Measurements from ENCODE around the gene KAZN. TPM values are rescaled to one million over a fixed set of nuclear protein-coding genes. Genes with fewer than 3 reads are reported as not detected.

KAZN gene
- total RNA-seq, 1 experiment from 2014 or later = 15.6 TPM

DNA sequence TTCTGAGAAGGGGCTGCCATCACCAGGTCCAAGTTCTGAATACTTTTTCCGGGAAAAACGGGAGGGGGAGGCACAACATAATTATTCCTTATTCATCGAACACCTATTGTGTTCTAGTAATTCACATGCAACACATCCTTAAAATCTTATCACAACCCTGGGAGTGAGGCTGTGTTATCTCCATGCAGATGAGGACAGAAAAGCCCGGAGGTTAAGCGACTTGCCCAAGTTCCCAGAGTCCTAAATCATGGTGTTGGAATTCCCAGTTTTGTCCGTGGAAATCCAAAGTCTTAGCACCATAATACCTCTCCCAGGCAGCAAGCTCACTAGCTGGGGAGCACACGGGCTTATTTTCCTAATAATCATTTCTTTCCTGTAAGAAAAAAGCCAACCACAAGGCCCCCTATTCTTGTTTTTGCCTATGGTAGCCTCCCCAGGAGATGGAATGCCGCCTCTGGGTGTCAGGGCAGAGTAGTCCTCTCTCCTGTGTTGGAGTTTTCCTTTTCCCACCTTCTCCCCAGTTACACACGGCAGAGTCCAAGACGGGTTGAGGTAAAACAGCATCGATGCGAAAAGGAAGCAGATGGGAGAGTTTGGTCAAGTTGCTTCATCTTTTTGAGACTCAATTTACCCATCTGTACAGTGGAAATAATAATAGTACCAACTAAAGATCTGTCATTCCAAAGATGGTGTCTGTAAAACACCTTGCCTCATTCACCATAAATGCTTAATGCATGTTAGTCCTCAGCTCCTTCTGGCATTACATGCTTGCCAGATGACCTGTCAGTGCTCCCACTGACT, 327.1 kb downstream of the KAZN start:
- peak overlapping the region; percentile 76 for H3K4me2 ChIP-seq
- DNase-seq = no peak
- H4K20me1 ChIP-seq (ENCODE audit: insufficient read depth) = no peaks in the 10 kb centered on the region
- peaks cover 7% of the 10 kb centered on the region; the same call in 1 of the 2 replicates for H3K4me1 ChIP-seq (replicated peaks; ENCODE audit: insufficient read depth)
- no peak overlapping the region for H3K27ac ChIP-seq
- no peaks in the 10 kb centered on the region for H3K79me2 ChIP-seq (ENCODE audit: low read depth)
- H3F3A ChIP-seq (ENCODE audit: insufficient read depth, low read depth) = no peaks in the 10 kb centered on the region
- no peaks in the 10 kb centered on the region for H3K9me3 ChIP-seq (ENCODE audit: insufficient read depth, low read depth)
- H3K4me3 ChIP-seq = peak overlapping the region; percentile 57; the same call in 1 of the 2 replicates
- CTCF ChIA-PET = no interaction called here
- BruUV-seq (replicated peaks) = TSS peak; percentile 50
- intact Hi-C loops (cut with micrococcal nuclease; ENCODE audit: unreplicated experiment) = loop anchor here (1.0 to 10.0 kb wide), 2 partner anchors 102 to 179 kb away; no protein-coding TSS in a partner anchor
- peaks cover 11% of the 10 kb centered on the region for H3K27me3 ChIP-seq (ENCODE audit: insufficient read depth, low read depth)
- POLR2A ChIA-PET (ENCODE audit: unreplicated experiment) = no interaction called here
- H3K9me2 ChIP-seq (ENCODE audit: insufficient read depth) = no peaks in the 10 kb centered on the region
- H2AFZ ChIP-seq = no peak overlapping the region
- TF ChIP-seq EZH2 (IDR thresholded peaks at IDR 0.05; ENCODE audit: low read depth) = no peak
- TF ChIP-seq, protein P1, sequence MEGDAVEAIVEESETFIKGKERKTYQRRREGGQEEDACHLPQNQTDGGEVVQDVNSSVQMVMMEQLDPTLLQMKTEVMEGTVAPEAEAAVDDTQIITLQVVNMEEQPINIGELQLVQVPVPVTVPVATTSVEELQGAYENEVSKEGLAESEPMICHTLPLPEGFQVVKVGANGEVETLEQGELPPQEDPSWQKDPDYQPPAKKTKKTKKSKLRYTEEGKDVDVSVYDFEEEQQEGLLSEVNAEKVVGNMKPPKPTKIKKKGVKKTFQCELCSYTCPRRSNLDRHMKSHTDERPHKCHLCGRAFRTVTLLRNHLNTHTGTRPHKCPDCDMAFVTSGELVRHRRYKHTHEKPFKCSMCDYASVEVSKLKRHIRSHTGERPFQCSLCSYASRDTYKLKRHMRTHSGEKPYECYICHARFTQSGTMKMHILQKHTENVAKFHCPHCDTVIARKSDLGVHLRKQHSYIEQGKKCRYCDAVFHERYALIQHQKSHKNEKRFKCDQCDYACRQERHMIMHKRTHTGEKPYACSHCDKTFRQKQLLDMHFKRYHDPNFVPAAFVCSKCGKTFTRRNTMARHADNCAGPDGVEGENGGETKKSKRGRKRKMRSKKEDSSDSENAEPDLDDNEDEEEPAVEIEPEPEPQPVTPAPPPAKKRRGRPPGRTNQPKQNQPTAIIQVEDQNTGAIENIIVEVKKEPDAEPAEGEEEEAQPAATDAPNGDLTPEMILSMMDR (conservative IDR thresholded peaks at IDR 0.05) = no peak
- H3K36me3 ChIP-seq (ENCODE audit: low read depth) = no peaks in the 10 kb centered on the region

GRCh38 chr1:14926229-14926628, 327.7 kb downstream of the KAZN start:
- ChIA-PET CTCF (no interaction called here), POLR2A (ENCODE audit: unreplicated experiment) (no interaction called here)
- H3K79me2 ChIP-seq (ENCODE audit: low read depth) = no peaks in the 10 kb centered on the region
- no peak overlapping the region for H3K4me3 ChIP-seq
- no peaks in the 10 kb centered on the region for H3K9me2 ChIP-seq (ENCODE audit: insufficient read depth)
- no peak for DNase-seq
- no peak overlapping the region for H2AFZ ChIP-seq
- no peaks in the 10 kb centered on the region for H3K9me3 ChIP-seq (ENCODE audit: insufficient read depth, low read depth)
- intact Hi-C loops (cut with micrococcal nuclease; ENCODE audit: unreplicated experiment) = loop anchor here (10.0 kb wide), 1 partner anchor 179 kb away; no protein-coding TSS in a partner anchor
- TF ChIP-seq, protein P1 (conservative IDR thresholded peaks at IDR 0.05) = no peak
- no peak for TF ChIP-seq EZH2 (IDR thresholded peaks at IDR 0.05; ENCODE audit: low read depth)
- no peaks in the 10 kb centered on the region for H3F3A ChIP-seq (ENCODE audit: insufficient read depth, low read depth)
- H4K20me1 ChIP-seq (ENCODE audit: insufficient read depth) = no peaks in the 10 kb centered on the region
- no TSS peak for BruUV-seq (replicated peaks)
- no peak overlapping the region for H3K4me2 ChIP-seq
- peaks cover 11% of the 10 kb centered on the region for H3K27me3 ChIP-seq (ENCODE audit: insufficient read depth, low read depth)
- peaks cover 7% of the 10 kb centered on the region; the same call in 1 of the 2 replicates for H3K4me1 ChIP-seq (replicated peaks; ENCODE audit: insufficient read depth)
- no peak overlapping the region for H3K27ac ChIP-seq
- no peaks in the 10 kb centered on the region for H3K36me3 ChIP-seq (ENCODE audit: low read depth)

- Histone ChIP-seq H3K36me3 (ENCODE audit: low read depth) (no peaks in the 10 kb centered on the region), H2AFZ (no peak overlapping the region), H3K4me1 (replicated peaks; ENCODE audit: insufficient read depth) (peaks cover 7% of the 10 kb centered on the region; the same call in 1 of the 2 replicates), H3K4me3 (no peak overlapping the region), H3K27me3 (ENCODE audit: insufficient read depth, low read depth) (peaks cover 11% of the 10 kb centered on the region), H3K4me2 (no peak overlapping the region), H3K9me2 (ENCODE audit: insufficient read depth) (no peaks in the 10 kb centered on the region), H3K27ac (no peak overlapping the region), H3K79me2 (ENCODE audit: low read depth) (no peaks in the 10 kb centered on the region), H4K20me1 (ENCODE audit: insufficient read depth) (no peaks in the 10 kb centered on the region), H3K9me3 (ENCODE audit: insufficient read depth, low read depth) (no peaks in the 10 kb centered on the region), H3F3A (ENCODE audit: insufficient read depth, low read depth) (no peaks in the 10 kb centered on the region)
- POLR2A ChIA-PET (ENCODE audit: unreplicated experiment) = no interaction called here
- CTCF ChIA-PET = interaction anchor here (0.6 kb wide), 1 partner anchor 8 kb away, joined by 9 read pairs; no protein-coding TSS in a partner anchor
- intact Hi-C loops (cut with micrococcal nuclease; ENCODE audit: unreplicated experiment) = loop anchor here (10.0 kb wide), 1 partner anchor 178 kb away; no protein-coding TSS in a partner anchor
- no TSS peak for BruUV-seq (replicated peaks)
- no peak for DNase-seq
- TF ChIP-seq EZH2 (IDR thresholded peaks at IDR 0.05; ENCODE audit: low read depth) = no peak
- TF ChIP-seq, protein P1 (conservative IDR thresholded peaks at IDR 0.05) = no peak
These were observed 328.5 kb downstream of the KAZN start for GRCh38 chr1:14926818-14927575.
